NCI-H1105 (cell line): ENCODE results near the gene CCDC201.
"Not testable (repeated sequence)": the region's sequence is repeated elsewhere in the genome, so short reads cannot be mapped to it uniquely, and the experiment has no call there.

ENCODE experiments used
- DNase-seq: peaks from one replicate; lab custom pipeline; 2025; lab: John Stamatoyannopoulos, UW

The CCDC201 gene

GRCh38 chr7:45874408-45875131 lies 1.7 kb upstream of the CCDC201 start:
- DNase-seq: no peak

DNA sequence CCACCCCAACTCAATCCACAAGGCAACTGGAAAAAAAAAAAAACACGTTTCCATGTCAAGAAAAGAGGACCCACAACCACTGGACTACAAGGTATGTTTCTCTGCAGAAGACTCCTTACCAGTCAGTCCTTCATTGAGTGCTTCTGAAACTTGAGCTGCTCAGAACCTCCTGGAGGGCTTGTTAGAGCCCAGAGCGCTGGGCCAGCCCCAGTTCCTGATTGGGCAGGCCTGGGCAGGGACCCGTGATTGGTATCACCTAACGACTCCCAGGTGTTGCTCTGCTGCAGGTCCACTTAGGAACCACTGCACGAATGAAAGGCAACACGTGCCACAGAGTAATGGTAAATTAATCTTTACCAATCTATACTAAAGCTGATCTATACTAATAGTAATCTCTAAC lies 473 bp upstream of the CCDC201 start:
- DNase-seq: no peak

- DNase-seq: no peak
Measured at GRCh38 chr7:45872116-45873034, 507 bp downstream of the CCDC201 start.

- DNase-seq: no peak
Measured at GRCh38 chr7:45869426-45869825, 3.5 kb downstream of the CCDC201 start.

GRCh38 chr7:45867471-45867870 lies 5.4 kb downstream of the CCDC201 start:
- no peak for DNase-seq

- DNase-seq: no peak
Measured at GRCh38 chr7:45865594-45866410, 7.1 kb downstream of the CCDC201 start.

DNA sequence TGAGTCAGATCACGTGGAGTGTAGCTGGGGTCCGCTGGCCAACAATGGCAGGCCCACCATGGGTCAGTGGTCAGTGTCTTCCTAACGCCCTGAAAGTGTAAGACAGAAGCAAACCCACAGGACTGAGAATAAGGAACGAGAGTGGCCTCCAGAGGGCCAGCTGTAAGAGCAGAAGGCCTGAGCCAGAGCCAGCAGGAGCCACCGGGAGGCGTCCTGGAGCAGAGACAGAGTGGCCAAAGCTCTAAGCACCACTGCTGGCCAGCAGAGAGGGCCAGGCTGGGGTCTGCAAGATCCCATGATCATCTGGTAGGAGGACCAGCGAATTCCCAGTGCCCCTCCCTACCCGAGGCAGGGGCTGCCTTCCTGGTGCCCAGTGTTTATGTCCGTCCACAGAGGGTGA lies 9.2 kb downstream of the CCDC201 start:
- no peak for DNase-seq

DNA sequence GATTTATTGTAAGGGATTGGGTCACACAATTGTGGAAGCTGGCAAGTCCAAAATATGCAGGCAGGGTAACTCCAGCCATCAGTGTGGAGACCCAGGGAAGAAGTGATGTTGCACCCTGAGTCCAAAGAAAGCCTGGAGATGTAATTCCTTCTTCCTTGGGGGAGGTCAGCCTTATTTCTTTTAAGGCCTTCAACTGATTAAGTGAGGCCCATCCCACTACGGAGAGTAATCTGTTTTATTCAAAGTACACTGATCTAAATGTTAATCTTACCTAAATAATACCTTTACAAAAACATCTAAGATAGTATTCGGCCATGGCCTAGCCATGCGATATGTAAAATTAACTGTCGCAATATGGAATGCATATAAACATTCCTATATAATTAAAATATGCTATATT lies 16.0 kb downstream of the CCDC201 start:
- not testable (repeated sequence) for DNase-seq

- not testable (repeated sequence) for DNase-seq
Measured at GRCh38 chr7:45855680-45856079, 17.2 kb downstream of the CCDC201 start.

DNA sequence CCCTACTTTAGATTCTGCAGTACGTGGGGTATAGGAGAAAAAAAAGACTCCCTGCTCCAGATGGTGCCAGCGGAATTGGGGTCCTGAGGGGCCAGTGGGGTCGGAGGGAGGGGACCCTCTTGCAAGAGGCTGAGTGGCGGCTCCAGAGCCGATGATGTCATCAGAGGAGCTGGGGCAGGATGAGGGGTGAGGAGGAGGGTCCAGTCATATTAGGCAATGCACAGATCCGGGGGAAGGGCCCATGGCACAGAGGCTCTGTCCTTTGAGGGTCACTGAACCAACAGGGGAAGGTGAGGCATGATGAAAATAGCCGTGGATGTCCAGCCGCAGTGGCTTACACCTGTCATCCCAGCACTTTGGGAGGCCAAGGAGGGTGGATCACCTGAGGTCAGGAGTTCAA lies 19.4 kb downstream of the CCDC201 start:
- DNase-seq: not testable (repeated sequence)

DNA sequence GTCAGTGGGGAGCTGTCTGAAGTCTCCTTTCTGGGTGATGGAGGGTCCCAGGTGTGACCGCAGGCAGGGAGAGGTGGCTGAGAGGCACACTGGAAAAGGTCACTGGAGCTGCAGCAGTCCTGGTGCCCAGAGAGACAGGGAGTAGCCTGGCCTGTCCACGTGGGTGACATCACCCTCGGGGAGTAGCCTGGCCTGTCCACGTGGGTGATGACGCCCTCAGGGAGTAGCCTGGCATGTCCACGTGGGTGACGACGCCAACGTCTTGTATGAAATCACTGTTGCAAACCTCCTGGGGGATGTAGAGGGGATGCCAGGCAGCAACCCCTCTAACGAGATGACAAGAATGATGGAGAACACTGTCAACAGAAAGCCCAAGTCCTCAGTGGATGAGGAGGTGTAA lies 19.9 kb downstream of the CCDC201 start:
- not testable (repeated sequence) for DNase-seq

DNA sequence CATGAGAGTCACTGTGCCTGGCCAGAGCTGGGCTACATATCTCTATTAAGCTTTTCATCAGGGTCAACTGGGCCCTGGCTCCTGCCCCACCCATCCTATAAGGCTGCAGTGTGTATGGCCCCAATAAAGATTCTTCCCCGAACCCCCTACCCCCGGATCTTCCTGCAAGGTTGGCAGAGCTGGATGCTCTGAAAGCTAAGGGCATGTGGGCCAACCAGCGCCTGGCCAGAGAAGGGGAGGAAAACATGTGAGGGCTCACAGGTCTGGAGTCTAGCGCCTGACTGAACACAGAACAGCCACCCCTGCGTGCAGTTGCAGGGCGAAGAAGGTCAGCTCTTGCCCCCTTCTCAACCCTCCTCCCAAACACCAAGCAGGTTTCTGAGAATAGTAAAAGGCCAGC lies 24.1 kb downstream of the CCDC201 start:
- DNase-seq: not testable (repeated sequence)

DNA sequence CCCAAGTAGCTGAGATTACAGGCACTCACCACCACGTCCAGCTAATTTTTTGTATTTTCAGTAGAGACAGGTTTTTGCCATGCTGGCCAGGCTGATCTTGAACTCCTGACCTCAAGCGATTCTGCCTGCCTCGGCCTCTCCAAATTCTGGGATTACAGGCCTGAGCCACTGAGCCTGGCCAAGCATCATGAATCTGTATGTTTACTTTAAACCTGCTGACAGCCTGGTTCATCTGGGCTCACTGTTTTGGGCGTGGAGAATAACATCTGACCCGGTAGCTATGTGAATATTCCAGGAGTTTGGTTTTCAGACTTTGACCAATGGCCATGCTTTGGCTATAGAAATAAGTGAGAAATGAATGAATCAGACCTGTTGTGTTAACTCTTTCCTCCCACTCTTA lies 26.3 kb downstream of the CCDC201 start:
- DNase-seq: not testable (repeated sequence)

GRCh38 chr7:45841926-45842717 lies 30.8 kb downstream of the CCDC201 start:
- not testable (repeated sequence) for DNase-seq

DNA sequence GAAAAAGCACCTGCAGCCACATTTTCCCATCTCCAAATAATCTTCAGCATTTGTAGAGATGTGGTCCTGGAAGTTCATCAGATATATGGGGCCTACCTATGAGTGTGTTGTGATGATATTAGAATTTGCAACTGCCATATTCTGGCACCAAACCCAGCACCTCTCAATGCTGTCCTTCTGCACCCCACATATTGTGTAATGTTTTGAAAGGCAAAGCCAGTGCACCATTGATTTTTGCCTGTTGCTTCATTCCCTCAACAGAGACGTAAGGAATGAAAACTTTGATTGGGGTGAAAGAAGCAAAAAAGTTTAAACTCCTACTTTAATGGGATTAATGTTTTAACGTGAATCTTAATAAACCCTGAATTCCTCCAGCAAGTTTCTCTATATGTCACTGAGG lies 34.0 kb downstream of the CCDC201 start:
- DNase-seq: not testable (repeated sequence)

DNA sequence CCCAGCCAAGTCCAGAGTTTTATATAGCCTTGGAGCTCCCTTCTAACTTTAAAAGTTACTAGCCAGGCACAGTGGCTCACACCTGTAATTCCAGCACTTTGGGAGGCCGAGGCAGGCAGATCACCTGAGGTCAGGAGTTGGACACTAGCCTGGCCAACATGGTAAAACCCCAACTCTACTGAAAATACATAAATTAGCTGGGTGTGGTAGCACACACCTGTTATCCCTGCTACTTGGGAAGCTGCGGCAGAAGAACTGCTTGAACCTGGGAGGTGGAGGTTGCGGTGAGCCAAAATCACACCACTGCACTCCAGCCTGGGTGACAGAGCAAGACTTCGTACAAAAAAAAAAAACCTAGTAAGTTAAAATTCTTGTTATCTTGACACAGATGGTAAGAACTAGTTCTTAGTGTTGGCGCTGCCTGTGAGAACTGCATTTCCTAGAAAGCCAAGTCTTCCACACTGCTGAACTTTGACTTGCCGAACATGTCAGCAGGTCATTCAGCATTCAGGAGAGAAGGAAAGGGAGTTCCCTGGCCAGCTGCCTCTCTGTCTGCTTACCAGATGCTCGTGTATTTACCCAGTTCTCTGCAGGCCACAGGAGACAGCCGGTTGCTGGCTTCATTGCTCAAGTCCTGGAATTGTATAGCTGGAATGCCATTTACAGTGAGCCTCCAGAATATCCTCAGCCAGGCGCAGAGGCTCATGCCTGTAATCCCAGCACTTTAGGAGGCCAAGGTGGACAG lies 40.3 kb downstream of the CCDC201 start:
- DNase-seq: not testable (repeated sequence)

DNA sequence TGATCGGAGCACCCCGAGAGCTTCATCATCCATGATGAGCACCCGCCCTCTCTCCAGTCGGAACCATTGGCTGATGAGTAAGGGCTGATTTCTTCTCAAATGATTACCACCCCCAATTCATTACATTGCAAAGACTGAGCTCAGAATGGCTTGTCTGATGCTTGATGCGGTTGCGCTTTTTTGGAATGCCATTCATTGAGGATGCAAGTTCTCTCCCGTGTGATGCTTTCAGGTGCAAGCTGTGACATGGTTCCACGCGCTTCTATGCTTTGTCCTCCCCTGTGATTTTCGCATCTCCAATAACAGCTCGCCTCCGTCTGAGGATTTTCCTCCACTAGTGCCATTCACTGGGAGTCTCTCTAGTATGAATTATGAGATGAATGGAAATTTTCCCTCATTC lies 43.0 kb downstream of the CCDC201 start:
- DNase-seq: not testable (repeated sequence)

- DNase-seq: not testable (repeated sequence)
Measured at GRCh38 chr7:45827731-45828130, 45.2 kb downstream of the CCDC201 start.

DNA sequence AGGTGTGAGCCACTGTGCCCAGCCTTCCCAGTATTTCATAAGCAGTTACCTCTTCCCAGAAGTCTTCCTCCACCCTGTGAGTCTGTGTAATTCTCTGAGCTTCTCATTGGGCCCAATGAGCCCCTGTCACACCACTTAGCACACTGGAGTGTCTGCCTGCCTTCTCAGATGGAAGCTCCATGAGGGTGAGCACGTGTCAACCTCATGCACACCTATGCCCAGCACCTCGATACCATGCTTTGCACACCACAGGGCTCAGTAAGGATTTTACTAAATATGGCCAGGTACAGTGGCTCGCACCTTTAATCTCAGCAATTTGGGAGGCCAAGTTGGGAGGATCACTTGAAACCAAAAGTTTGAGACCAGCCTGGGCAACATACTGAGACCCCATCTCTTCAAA lies 46.3 kb downstream of the CCDC201 start:
- not testable (repeated sequence) for DNase-seq

DNA sequence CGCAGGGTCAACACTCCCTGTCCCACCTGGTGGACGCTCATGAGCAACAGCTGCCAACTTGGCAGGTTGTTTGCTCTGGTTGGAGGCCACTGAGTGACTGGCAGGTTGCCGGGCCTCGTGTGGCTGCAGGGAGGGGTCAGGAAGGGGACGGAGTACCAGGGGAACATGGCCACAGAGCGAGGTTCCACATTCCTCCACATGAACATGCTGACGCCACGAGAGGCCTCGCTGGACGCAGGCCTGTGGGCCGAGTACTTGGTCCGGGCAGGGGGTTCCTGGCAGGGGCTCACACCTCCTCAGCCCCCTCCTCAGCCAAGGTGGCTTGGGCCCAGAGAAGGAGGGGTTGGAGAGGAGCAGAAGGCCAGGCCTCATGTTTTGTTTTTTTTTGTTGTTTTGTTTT lies 54.1 kb downstream of the CCDC201 start:
- DNase-seq: not testable (repeated sequence)

GRCh38 chr7:45817913-45818312 lies 55.0 kb downstream of the CCDC201 start:
- DNase-seq: not testable (repeated sequence)
